ENCODE data around the gene SLC9A3.

DNA sequence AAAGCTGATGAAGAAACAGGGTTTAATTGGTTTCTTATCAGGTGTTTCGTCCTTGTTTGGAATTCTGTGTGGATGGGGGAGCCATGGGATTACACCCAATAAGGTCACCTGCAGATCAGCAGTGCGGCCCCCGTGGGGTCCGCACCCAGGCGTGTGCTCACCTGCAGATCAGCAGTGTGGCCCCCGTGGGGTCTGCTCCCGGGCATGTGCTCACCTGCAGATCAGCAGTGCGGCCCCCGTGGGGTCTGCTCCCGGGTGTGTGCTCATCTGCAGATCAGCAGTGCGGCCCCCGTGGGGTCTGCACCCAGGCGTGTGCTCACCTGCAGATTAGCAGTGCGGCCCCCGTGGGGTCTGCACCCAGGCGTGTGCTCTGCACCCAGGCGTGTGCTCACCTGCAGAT, 46.2 kb upstream of the SLC9A3 start:
- no peak for TF ChIP-seq NFRKB (IDR thresholded peaks at IDR 0.05)
- no peak for TF ChIP-seq BHLHE40 (IDR thresholded peaks at IDR 0.05; ENCODE audit: borderline replicate concordance)
- TF ChIP-seq TARDBP (IDR thresholded peaks at IDR 0.05): no peak
- no peak for TF ChIP-seq SUZ12 (IDR thresholded peaks at IDR 0.05)
- TF ChIP-seq FOXM1 (IDR thresholded peaks at IDR 0.05; ENCODE audit: borderline replicate concordance): no peak
- TF ChIP-seq HDGF (IDR thresholded peaks at IDR 0.05; ENCODE audit: borderline replicate concordance): no peak
- TF ChIP-seq, protein P1, sequence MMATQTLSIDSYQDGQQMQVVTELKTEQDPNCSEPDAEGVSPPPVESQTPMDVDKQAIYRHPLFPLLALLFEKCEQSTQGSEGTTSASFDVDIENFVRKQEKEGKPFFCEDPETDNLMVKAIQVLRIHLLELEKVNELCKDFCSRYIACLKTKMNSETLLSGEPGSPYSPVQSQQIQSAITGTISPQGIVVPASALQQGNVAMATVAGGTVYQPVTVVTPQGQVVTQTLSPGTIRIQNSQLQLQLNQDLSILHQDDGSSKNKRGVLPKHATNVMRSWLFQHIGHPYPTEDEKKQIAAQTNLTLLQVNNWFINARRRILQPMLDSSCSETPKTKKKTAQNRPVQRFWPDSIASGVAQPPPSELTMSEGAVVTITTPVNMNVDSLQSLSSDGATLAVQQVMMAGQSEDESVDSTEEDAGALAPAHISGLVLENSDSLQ (IDR thresholded peaks at IDR 0.05): no peak
- TF ChIP-seq FOXA1 (IDR thresholded peaks at IDR 0.05): no peak
